Nephron progenitor cell (in vitro differentiated cells): ENCODE data around the gene UNC80.
A peak's percentile ranks its signal among the peaks of the same experiment; 100 is the strongest.

ENCODE experiments used
- DNase-seq: peaks from one replicate; pipeline ENCODE4 v3.0.0; 2021
- H3K27ac Mint-ChIP-seq: 2 replicates; pipeline ENCODE4 v1.8.0; 2021; ENCODE audit warnings: mild to moderate bottlenecking, moderate library complexity, mixed read lengths
- H3K27me3 Mint-ChIP-seq: 2 replicates; pipeline ENCODE4 v1.8.0; 2021; ENCODE audit warnings: mild to moderate bottlenecking, low read depth, mixed read lengths; ENCODE audit not compliant: poor library complexity
- H3K36me3 Mint-ChIP-seq: 2 replicates; pipeline ENCODE4 v1.8.0; 2021; ENCODE audit warnings: low read depth, mixed read lengths
- H3K4me1 Mint-ChIP-seq: 2 replicates; pipeline ENCODE4 v1.8.0; 2021; ENCODE audit warnings: mixed read lengths
- H3K4me3 Mint-ChIP-seq: 2 replicates; pipeline ENCODE4 v1.8.0; 2021; ENCODE audit warnings: mild to moderate bottlenecking, moderate library complexity, mixed read lengths
- H3K9me3 Mint-ChIP-seq: 2 replicates; pipeline ENCODE4 v1.8.0; 2021; ENCODE audit warnings: mild to moderate bottlenecking, moderate library complexity, mixed read lengths
- CTCF ChIP-seq: fragments of 200-600 bp; sonication (generic); IDR thresholded peaks from 2 replicates; pipeline ENCODE4 v1.5.0; 2021; ENCODE audit warnings: antibody characterized with exemption

UNC80 gene

DNA sequence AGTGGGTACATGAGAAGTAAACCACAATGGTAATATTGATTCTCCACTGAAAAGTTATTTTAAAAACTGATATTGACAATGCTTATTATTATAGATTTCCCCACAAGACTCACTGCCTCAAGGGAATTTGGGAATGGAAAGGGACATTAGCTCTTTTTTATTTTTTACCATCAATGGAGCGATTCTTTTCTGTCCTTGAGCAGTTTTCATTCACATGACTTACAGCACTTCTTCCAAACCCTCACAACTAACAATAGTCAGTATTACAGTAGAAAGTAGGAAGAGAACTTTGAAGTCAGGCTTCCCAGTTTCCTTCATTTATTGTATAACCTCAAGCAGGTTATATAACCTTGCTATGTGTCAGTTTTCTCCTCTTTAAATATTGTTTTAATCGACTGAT lies 4.3 kb upstream of the UNC80 start:
- no peak for DNase-seq
- Mint-ChIP-seq H3K27me3 (peaks cover 27% of the 10 kb centered on the region), H3K27ac (no peak overlapping the region), H3K4me3 (no peak overlapping the region), H3K4me1 (peaks cover 5% of the 10 kb centered on the region), H3K9me3 (no peaks in the 10 kb centered on the region), H3K36me3 (no peaks in the 10 kb centered on the region)
- no peak for TF ChIP-seq CTCF

GRCh38 chr2:209768557-209768956 lies 3.1 kb upstream of the UNC80 start:
- Mint-ChIP-seq H3K4me1 (peaks cover 5% of the 10 kb centered on the region), H3K36me3 (no peaks in the 10 kb centered on the region), H3K27me3 (peaks cover 40% of the 10 kb centered on the region), H3K4me3 (no peak overlapping the region), H3K9me3 (no peaks in the 10 kb centered on the region), H3K27ac (no peak overlapping the region)
- DNase-seq = no peak
- TF ChIP-seq CTCF = no peak

GRCh38 chr2:209772290-209772685 lies 656 bp downstream of the UNC80 start:
- Mint-ChIP-seq H3K27me3 (peaks cover 63% of the 10 kb centered on the region), H3K36me3 (no peaks in the 10 kb centered on the region), H3K27ac (no peak overlapping the region), H3K4me1 (peaks cover 5% of the 10 kb centered on the region), H3K9me3 (no peaks in the 10 kb centered on the region), H3K4me3 (peak overlapping the region; percentile 80)
- no peak for TF ChIP-seq CTCF
- no peak for DNase-seq

DNA sequence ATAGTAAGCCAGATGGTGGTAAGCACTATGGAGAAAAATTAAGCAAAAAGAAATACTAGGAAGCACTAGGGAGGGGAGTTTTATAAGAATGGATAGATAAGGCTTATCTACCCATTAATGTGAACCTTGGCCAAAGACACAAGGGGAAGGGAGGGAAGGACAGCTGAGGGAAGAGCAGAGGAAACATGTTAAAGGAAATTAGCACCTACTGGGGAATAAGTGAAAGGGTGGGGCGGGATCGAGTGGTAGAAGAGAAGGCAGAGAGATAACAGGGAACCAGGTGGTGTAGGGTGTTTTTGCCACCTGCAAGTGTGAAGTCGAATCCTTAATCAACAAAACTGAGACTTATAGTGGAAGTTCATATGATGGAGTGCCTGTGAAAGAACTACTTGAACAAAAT lies 1.7 kb downstream of the UNC80 start:
- no peak for TF ChIP-seq CTCF
- Mint-ChIP-seq H3K9me3 (no peaks in the 10 kb centered on the region), H3K27ac (no peak overlapping the region), H3K27me3 (peaks cover 71% of the 10 kb centered on the region), H3K36me3 (no peaks in the 10 kb centered on the region), H3K4me1 (peaks cover 5% of the 10 kb centered on the region), H3K4me3 (no peak overlapping the region)
- no peak for DNase-seq

GRCh38 chr2:209787416-209787815 lies 15.8 kb downstream of the UNC80 start:
- Mint-ChIP-seq H3K27ac (no peak overlapping the region), H3K36me3 (no peaks in the 10 kb centered on the region), H3K9me3 (no peaks in the 10 kb centered on the region), H3K4me1 (no peaks in the 10 kb centered on the region), H3K27me3 (peaks cover 6% of the 10 kb centered on the region), H3K4me3 (no peak overlapping the region)
- no peak for TF ChIP-seq CTCF
- no peak for DNase-seq

DNA sequence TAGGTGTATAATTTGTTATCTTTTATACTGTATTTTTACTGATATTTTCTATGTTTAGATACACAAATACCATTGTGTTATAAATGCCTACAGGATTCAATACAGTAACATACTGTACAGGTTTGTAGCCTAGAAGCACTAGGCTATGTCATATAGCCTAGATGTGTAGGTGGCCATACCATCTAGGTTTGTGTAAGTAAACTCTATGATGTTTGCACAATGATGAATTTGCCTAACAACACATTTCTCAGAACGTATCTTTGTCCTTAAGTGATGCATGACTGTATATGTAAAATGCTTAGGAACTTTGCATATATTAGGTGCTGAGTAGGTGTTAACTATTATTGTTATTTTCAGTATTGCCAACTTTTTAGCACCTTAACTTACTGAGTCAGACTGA lies 17.3 kb downstream of the UNC80 start:
- Mint-ChIP-seq H3K4me1 (no peaks in the 10 kb centered on the region), H3K27ac (no peak overlapping the region), H3K36me3 (no peaks in the 10 kb centered on the region), H3K9me3 (no peaks in the 10 kb centered on the region), H3K27me3 (peaks cover 6% of the 10 kb centered on the region), H3K4me3 (no peak overlapping the region)
- no peak for DNase-seq
- TF ChIP-seq CTCF = no peak
